ENCODE results near the gene MRPL47. TPM values are rescaled to one million over a fixed set of nuclear protein-coding genes. Genes with fewer than 3 reads are reported as not detected.

Gene MRPL47
- total and polyA plus RNA-seq, 2 experiments from 2014 or later: 46.7 to 229 TPM

- TF ChIP-seq, protein P1, sequence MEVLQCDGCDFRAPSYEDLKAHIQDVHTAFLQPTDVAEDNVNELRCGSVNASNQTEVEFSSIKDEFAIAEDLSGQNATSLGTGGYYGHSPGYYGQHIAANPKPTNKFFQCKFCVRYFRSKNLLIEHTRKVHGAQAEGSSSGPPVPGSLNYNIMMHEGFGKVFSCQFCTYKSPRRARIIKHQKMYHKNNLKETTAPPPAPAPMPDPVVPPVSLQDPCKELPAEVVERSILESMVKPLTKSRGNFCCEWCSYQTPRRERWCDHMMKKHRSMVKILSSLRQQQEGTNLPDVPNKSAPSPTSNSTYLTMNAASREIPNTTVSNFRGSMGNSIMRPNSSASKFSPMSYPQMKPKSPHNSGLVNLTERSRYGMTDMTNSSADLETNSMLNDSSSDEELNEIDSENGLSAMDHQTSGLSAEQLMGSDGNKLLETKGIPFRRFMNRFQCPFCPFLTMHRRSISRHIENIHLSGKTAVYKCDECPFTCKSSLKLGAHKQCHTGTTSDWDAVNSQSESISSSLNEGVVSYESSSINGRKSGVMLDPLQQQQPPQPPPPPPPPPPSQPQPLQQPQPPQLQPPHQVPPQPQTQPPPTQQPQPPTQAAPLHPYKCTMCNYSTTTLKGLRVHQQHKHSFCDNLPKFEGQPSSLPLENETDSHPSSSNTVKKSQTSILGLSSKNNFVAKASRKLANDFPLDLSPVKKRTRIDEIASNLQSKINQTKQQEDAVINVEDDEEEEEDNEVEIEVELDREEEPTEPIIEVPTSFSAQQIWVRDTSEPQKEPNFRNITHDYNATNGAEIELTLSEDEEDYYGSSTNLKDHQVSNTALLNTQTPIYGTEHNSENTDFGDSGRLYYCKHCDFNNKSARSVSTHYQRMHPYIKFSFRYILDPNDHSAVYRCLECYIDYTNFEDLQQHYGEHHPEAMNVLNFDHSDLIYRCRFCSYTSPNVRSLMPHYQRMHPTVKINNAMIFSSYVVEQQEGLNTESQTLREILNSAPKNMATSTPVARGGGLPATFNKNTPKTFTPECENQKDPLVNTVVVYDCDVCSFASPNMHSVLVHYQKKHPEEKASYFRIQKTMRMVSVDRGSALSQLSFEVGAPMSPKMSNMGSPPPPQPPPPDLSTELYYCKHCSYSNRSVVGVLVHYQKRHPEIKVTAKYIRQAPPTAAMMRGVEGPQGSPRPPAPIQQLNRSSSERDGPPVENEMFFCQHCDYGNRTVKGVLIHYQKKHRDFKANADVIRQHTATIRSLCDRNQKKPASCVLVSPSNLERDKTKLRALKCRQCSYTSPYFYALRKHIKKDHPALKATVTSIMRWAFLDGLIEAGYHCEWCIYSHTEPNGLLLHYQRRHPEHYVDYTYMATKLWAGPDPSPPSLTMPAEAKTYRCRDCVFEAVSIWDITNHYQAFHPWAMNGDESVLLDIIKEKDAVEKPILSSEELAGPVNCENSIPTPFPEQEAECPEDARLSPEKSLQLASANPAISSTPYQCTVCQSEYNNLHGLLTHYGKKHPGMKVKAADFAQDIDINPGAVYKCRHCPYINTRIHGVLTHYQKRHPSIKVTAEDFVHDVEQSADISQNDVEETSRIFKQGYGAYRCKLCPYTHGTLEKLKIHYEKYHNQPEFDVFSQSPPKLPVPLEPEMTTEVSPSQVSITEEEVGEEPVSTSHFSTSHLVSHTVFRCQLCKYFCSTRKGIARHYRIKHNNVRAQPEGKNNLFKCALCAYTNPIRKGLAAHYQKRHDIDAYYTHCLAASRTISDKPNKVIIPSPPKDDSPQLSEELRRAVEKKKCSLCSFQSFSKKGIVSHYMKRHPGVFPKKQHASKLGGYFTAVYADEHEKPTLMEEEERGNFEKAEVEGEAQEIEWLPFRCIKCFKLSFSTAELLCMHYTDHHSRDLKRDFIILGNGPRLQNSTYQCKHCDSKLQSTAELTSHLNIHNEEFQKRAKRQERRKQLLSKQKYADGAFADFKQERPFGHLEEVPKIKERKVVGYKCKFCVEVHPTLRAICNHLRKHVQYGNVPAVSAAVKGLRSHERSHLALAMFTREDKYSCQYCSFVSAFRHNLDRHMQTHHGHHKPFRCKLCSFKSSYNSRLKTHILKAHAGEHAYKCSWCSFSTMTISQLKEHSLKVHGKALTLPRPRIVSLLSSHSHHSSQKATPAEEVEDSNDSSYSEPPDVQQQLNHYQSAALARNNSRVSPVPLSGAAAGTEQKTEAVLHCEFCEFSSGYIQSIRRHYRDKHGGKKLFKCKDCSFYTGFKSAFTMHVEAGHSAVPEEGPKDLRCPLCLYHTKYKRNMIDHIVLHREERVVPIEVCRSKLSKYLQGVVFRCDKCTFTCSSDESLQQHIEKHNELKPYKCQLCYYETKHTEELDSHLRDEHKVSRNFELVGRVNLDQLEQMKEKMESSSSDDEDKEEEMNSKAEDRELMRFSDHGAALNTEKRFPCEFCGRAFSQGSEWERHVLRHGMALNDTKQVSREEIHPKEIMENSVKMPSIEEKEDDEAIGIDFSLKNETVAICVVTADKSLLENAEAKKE (CRISPR knock-in tag; IDR thresholded peaks at IDR 0.05): no peak
- TF ChIP-seq EZH2phosphoT487 (IDR thresholded peaks at IDR 0.05; ENCODE audit: unreplicated experiment) (no peak), ZNF114 (CRISPR knock-in tag; IDR thresholded peaks at IDR 0.05) (no peak)
Observed at GRCh38 chr3:179546814-179547241, 57.6 kb downstream of the MRPL47 start (continued).

GRCh38 chr3:179544981-179545645 is 59.3 kb downstream of the MRPL47 start:
- no peak overlapping the region for H3K4me3 Mint-ChIP-seq
- H2AFZ ChIP-seq: 0 out of 2 replicates have a peak overlapping the region, but pooled peaks have one; percentile 38
- no peaks in the 10 kb centered on the region for H3K36me3 Mint-ChIP-seq (ENCODE audit: low read depth)
- H3K27ac ChIP-seq (ENCODE audit: low read depth): no peak overlapping the region
- H3K4me2 ChIP-seq: no peak overlapping the region
- no peaks in the 10 kb centered on the region for H3K36me3 ChIP-seq (ENCODE audit: insufficient read depth)
- H3K9me3 Mint-ChIP-seq: no peaks in the 10 kb centered on the region
- 0 out of 2 replicates have a peak, but pooled peaks cover 6% of the 10 kb centered on the region for H3K9me2 ChIP-seq (ENCODE audit: insufficient read depth)
- DNase-seq (ENCODE audit: low spot score) (no peak), ATAC-seq (no peak)
- no peaks in the 10 kb centered on the region for H3K4me1 ChIP-seq (ENCODE audit: insufficient read depth)
- no peak overlapping the region for H3K4me3 ChIP-seq
- peaks cover 1% of the 10 kb centered on the region for H3K27me3 Mint-ChIP-seq (ENCODE audit: insufficient read depth, low read depth, poor library complexity)
- H3K27ac Mint-ChIP-seq: no peak overlapping the region
- peaks cover 5% of the 10 kb centered on the region; the same call in 1 of the 3 replicates for H3K4me1 Mint-ChIP-seq
- no peaks in the 10 kb centered on the region for H4K20me1 ChIP-seq (replicated peaks; ENCODE audit: insufficient read depth)
- H3K79me2 ChIP-seq (replicated peaks; ENCODE audit: insufficient read depth): no peaks in the 10 kb centered on the region
- H3K27me3 ChIP-seq (ENCODE audit: insufficient read depth): no peaks in the 10 kb centered on the region
- H3F3A ChIP-seq (replicated peaks; ENCODE audit: low read depth): no peaks in the 10 kb centered on the region
- TF ChIP-seq JUNB (IDR thresholded peaks at IDR 0.05; ENCODE audit: unreplicated experiment) (no peak), CTCF (conservative IDR thresholded peaks at IDR 0.05; ENCODE audit: low read depth in 2 of 2) (no peak), EZH2 (IDR thresholded peaks at IDR 0.05; ENCODE audit: low read depth, unreplicated experiment) (no peak), REST (IDR thresholded peaks at IDR 0.05; ENCODE audit: unreplicated experiment) (no peak)

Data from GM23338 (cell line).